ENCODE results near the gene LDLRAD4.

DNA sequence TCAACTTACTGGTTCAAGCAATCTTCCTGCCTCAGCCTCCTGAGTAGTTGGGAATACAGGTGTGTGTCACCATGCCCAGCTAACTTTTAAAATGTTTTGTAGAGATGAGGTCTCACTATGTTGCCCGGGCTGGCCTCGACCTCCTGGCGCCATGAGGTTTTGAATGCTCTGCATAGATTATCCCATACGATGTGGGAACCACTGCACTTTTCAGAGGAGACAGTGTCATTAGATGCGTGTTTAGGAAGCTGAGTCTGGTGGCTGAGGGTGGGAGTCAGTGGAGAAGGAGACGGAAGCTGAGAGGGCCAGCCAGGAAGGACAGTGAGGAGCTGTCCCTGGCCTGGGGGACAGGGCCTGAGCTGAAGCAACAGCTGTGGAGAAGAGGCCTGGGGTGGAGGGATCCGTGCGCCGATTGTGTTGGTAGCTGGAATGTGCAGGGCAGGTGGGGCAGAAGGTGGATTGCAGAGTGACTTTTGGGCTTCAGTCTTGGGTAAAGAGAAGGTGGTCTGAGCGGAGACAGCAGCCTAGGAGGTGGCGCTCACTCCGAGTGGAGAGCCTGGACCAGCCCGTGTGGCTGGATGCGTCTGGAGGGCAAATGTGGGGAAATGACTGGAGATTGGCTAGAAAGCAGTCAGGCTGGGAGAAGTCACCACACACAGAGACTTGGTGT lies 68.0 kb downstream of the LDLRAD4 start:
- no peak for TF ChIP-seq GATA2 (IDR thresholded peaks at IDR 0.05; ENCODE audit: low read depth, low read length)
- no peak for TF ChIP-seq GATA3 (IDR thresholded peaks at IDR 0.05; ENCODE audit: low read depth, low read length)
